BJ (cell line): ENCODE measurements around the gene EPAS1. TPM values are rescaled to one million over a fixed set of nuclear protein-coding genes. Genes with fewer than 3 reads are reported as not detected.

Experiments
- CTCF ChIA-PET: fragments of 350-600 bp; formaldehyde crosslinking; extraction: SDS; loops from one replicate; lab custom pipeline; 2021; ENCODE audit warnings: antibody characterized with exemption, inconsistent platforms; lab: Yijun Ruan, JAX
- POLR2A ChIA-PET: fragments of 300-600 bp; sonication (Branson Sonifier 250); formaldehyde crosslinking; extraction: SDS; loops from one replicate; lab custom pipeline; 2021; ENCODE audit warnings: antibody characterized with exemption; lab: Charles Lee
- DNase-seq: peaks from one replicate; pipeline ENCODE4 v3.0.0-alpha.2; 2011; ENCODE audit warnings: low read depth
- H3K27me3 ChIP-seq: 2 replicates; pipeline ENCODE4 v1.6.0; 2011; ENCODE audit warnings: low read length; ENCODE audit not compliant: control insufficient read depth, insufficient read depth
- H3K36me3 ChIP-seq: 2 replicates; pipeline ENCODE4 v1.5.1; 2011; ENCODE audit warnings: low read length; ENCODE audit not compliant: control insufficient read depth, insufficient read depth
- H3K4me3 ChIP-seq: 2 replicates; pipeline ENCODE4 v1.5.1; 2011; ENCODE audit warnings: low read depth, mild to moderate bottlenecking, control low read depth, low read length
- CTCF ChIP-seq: IDR thresholded peaks from 2 replicates; pipeline ENCODE4 v1.5.1; 2011; ENCODE audit warnings: low read depth, mild to moderate bottlenecking, control low read depth, inconsistent platforms, low read length, moderate library complexity; ENCODE audit not compliant: insufficient read depth
- polyA plus RNA-seq: library from polyadenylated mRNA; depleted of rRNA; stranded (reverse); fragments of >200 nt; gene quantifications from 2 replicates; pipeline ENCODE4 v1.2.3, GENCODE V29; 2011

Gene EPAS1
- polyA plus RNA-seq, 1 experiment = 531 TPM

- POLR2A ChIA-PET = no interaction called here
- no peak for TF ChIP-seq CTCF
- DNase-seq = no peak
- no peaks in the 10 kb centered on the region for H3K36me3 ChIP-seq
- no peak overlapping the region for H3K4me3 ChIP-seq
- no peaks in the 10 kb centered on the region; the same call in 1 of the 2 replicates for H3K27me3 ChIP-seq
- CTCF ChIA-PET = interaction anchor here (0.8 to 2.8 kb wide), 5 partner anchors 11 to 266 kb away, joined by 3 to 12 read pairs (median 4); no protein-coding TSS in a partner anchor
Measured at GRCh38 chr2:46277431-46278190, 19.6 kb upstream of the EPAS1 start.

- Histone ChIP-seq H3K4me3 (no peak overlapping the region), H3K27me3 (no peaks in the 10 kb centered on the region; the same call in 1 of the 2 replicates), H3K36me3 (no peaks in the 10 kb centered on the region)
- no peak for DNase-seq
- CTCF ChIA-PET = interaction anchor here (0.9 to 1.1 kb wide), 2 partner anchors 15 to 18 kb away, joined by 3 to 6 read pairs; partner anchors contain the start of gene EPAS1
- POLR2A ChIA-PET = no interaction called here
- no peak for TF ChIP-seq CTCF
Measured at GRCh38 chr2:46278952-46279351, 18.3 kb upstream of the EPAS1 start.

GRCh38 chr2:46281939-46282338 lies 15.3 kb upstream of the EPAS1 start:
- no peak for DNase-seq
- Histone ChIP-seq H3K36me3 (no peaks in the 10 kb centered on the region), H3K27me3 (no peaks in the 10 kb centered on the region; the same call in 1 of the 2 replicates), H3K4me3 (no peak overlapping the region)
- TF ChIP-seq CTCF = no peak
- ChIA-PET POLR2A (no interaction called here), CTCF (interaction anchor here (1.9 to 2.0 kb wide), 2 partner anchors 12 kb away, joined by 4 to 7 read pairs; no protein-coding TSS in a partner anchor)

DNA sequence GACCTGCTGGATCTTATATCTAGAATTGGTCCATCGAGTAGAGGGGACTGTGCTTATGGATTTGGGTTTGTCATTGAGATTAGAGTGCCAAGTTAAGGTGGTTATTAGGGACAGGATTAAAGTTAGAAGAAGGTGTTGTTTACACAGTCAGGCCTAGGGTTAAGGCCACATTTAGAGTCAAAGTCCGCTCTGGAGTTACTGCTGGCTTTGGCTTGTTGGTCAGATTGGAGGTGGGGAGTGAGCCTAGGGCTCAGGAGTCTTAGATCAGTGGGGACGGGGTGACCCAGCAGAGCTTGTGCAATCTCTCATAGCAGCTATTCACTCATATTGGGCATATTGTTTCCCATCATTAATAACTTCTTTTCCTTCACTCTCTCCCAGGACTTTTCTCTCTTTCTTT lies 13.5 kb upstream of the EPAS1 start:
- TF ChIP-seq CTCF = no peak
- POLR2A ChIA-PET = no interaction called here
- Histone ChIP-seq H3K36me3 (no peaks in the 10 kb centered on the region), H3K4me3 (no peak overlapping the region), H3K27me3 (peaks cover 2% of the 10 kb centered on the region; the same call in 1 of the 2 replicates)
- no peak for DNase-seq
- CTCF ChIA-PET = interaction anchor here (1.1 to 1.9 kb wide), 2 partner anchors 10 to 25 kb away, joined by 3 to 4 read pairs; no protein-coding TSS in a partner anchor

DNA sequence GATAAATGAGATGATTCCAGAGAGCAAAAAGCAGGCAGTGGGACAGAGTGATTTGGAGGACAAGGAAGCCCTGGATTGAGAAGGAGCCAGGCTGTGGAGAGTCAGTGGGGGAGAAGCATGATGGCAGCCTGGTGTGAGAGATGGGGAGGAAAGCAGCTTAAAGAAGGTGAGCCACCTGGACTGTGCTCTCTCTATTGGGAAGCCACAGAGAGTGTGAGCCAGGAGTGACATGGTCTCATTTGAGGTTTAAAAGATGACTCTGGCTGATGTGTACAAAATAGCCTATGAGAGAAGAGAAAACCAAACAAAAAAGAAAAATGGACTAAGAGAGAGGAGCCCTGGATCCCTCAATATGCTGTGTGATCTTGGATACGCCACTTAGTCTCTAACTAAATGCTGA lies 12.9 kb upstream of the EPAS1 start:
- POLR2A ChIA-PET = no interaction called here
- CTCF ChIA-PET = interaction anchor here (1.1 to 1.8 kb wide), 2 partner anchors 14 to 221 kb away, joined by 3 to 5 read pairs; no protein-coding TSS in a partner anchor
- Histone ChIP-seq H3K27me3 (peaks cover 2% of the 10 kb centered on the region; the same call in 1 of the 2 replicates), H3K4me3 (no peak overlapping the region), H3K36me3 (no peaks in the 10 kb centered on the region)
- TF ChIP-seq CTCF = no peak
- no peak for DNase-seq
